HG03045 (cell line): ENCODE results near the gene CREBBP.

Experiments used
- ATAC-seq: cut with Tn5 transposase; IDR thresholded peaks from one replicate; pipeline ENCODE4 v1.9.1; 2021; ENCODE audit warnings: mild to moderate bottlenecking, moderate library complexity; ENCODE audit not compliant: unreplicated experiment

The CREBBP gene

GRCh38 chr16:3769013-3769412, 111.5 kb downstream of the CREBBP start:
- ATAC-seq = no peak

- no peak for ATAC-seq
Observed at GRCh38 chr16:3767333-3767986, 113.1 kb downstream of the CREBBP start.

DNA sequence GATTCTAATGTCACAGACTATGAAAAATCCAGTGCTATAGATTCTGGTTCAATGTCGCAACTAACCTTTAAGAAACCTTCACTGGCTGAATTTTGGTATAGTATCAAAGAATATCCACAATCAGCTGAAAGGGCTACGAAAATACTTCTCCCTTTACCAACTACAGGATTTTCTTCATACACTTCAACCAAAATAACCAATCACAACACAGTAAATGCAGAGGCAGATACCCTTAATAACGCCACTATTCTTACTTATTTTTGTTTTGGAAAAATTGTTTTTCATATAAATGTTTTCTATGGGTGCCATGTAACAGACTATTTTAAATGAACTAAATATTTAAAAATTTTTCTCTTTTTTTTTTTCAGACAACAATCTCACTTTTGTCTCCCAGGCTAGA, 114.3 kb downstream of the CREBBP start:
- ATAC-seq = no peak

- no peak for ATAC-seq
Observed at GRCh38 chr16:3764409-3764808, 116.1 kb downstream of the CREBBP start.

DNA sequence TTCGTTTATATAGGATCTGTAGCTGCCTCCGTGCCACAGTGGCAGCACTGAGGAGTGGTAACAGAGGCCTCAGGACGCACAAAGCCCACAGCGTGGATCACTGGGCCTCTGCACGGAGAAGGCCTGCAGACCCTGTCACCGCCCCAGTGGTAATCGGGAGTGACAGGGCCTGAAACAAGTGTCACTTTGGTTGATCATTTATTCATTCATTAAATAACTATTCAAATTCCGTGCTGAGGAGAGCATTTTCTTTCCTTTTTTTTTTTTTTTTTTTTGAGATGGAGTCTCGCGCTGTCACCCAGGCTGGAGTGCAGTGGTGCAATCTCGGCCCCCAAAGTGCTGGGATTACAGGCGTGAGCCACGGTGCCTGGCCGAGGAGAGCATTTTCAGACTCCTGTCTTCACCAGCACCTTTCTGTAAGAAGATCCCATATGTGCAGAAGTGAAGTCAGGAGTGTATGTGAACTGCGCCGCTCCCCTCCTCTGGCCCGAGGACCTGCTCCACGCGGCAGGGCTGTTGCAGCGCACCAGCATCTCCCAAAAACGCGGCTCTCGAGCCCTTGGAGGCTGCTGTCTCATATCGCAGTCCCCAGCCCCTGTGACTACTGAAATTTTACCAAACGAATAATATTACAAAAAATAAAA, 118.3 kb downstream of the CREBBP start:
- ATAC-seq = no peak

DNA sequence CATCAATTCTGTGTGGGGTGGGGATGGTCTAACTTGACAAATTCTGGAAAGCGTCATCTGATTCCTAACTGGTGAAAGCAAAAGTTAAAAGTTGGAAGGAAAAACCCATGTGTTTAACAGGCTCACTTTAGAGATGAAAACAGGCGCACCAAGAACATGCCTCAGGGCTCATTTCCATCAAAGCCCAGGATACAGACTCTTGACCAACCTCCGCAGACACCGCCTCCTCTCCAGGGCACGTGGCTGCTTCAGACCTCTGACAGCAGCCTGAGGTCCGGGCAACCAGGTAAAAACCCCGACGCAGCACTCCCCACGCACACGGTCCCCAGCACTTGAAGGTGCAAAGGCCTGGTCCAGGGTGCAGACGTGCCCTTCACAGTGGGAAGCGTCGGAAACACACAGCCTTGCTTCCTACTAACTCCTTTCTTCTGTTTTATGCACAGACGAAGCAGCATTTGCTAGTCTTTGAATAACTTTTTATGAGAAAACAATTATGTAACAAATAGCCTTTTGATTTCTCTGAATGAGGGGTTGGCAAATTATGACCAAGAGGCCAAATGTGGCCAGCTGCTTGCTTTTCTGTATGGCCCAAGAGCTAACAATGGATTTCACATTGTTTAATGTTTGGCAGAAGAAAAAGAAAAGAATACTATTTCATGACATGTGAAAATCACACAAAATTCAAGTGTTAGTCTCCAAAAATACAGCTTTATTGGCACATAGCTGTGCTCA, 119.0 kb downstream of the CREBBP start:
- ATAC-seq = no peak

- no peak for ATAC-seq
Observed at GRCh38 chr16:3760518-3760917, 120.0 kb downstream of the CREBBP start.

- ATAC-seq = no peak
Observed at GRCh38 chr16:3759736-3760135, 120.8 kb downstream of the CREBBP start.

GRCh38 chr16:3756113-3756512, 124.4 kb downstream of the CREBBP start:
- no peak for ATAC-seq

GRCh38 chr16:3755249-3755648, 125.3 kb downstream of the CREBBP start:
- no peak for ATAC-seq

- ATAC-seq = no peak
Observed at GRCh38 chr16:3754772-3755171, 125.7 kb downstream of the CREBBP start.

DNA sequence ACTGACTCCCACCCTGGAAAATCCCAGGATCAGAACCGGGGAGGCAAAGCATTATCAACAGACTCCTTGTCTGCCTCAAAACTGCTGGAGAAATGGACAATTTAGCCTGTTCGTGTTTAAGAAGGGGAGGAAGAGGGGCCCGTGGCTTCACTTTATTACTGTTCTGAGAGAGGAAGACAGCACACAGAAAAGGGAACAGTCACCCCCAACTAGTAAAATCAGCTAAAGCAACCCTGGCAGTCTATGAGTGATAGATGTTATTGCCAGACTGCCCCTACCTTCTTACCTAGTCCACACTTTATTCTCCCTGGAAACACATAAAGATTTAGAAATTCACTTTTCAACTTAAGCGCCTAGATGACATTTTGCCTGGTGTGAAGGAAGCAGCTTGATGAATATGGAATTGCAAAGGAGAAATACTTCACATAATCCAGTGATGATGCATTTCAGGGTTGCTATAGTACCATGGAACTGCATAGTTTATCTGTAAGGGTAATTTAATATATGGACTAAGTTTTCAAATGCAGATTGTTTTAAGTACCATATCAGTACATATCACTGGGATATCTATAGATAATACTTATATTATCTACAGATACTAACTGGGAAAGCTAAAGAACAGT, 126.3 kb downstream of the CREBBP start:
- ATAC-seq = no peak

- ATAC-seq = no peak
Observed at GRCh38 chr16:3752984-3753383, 127.5 kb downstream of the CREBBP start.

DNA sequence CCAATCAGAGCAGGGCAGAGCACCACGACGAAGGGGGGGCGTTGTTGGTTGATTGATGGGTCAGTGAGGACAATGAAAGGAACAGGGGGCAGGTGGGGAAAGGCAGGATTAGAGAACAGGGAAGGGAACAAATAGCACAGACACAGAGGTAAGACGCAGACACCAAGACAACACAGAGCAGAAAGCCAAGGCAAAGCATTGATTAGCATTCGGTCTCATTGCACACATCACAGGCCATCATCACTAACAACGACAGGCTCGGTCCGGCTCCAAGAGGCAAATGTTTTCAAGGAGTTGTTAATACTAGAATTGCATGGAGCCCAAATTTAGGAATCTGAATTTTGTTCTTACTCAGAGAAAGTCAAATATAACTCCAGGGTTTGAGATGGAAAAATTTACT, 128.6 kb downstream of the CREBBP start:
- no peak for ATAC-seq

DNA sequence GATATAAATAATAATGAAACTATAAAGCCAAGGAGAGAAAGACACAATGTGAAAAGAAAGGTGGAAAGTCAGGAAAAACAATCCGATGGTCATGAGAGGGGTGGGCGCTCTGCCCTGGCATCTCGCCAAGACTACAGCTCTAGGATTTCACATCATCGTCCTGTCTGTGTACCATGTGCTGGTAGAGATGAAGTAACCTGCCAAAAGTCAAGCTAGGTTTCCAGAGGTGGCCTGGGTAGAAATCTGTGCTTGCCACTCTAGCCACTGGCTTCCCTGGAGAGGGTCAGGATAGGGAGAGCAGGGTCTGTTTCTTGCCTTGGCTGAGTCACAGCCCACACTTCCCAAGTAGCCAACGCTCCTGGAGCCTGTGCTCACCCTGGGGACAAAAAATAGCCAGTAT, 132.2 kb downstream of the CREBBP start:
- ATAC-seq = no peak

GRCh38 chr16:3745751-3746355, 134.7 kb downstream of the CREBBP start:
- ATAC-seq = no peak

GRCh38 chr16:3744018-3744417, 136.5 kb downstream of the CREBBP start:
- no peak for ATAC-seq

DNA sequence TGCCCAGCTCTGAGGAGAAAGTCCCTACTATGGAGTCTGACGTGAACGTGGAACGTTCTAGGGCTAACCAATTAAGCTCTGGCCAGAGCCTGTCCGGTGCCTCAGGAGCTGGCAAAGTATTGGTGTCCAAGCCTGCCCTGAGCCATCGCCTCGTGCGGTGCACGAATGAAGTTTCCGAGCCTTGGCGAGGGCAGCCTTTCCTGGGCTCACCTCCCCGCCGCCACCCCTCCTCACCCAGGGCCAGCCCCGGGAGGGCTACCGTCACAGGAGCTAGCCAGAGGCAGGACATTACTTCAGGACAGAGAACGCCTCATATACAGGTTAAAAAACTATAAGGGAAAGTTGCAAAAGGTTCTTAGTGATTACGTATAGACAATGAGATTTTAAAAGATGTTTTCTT, 139.6 kb downstream of the CREBBP start:
- ATAC-seq = no peak

- no peak for ATAC-seq
Observed at GRCh38 chr16:3740186-3740585, 140.3 kb downstream of the CREBBP start.

DNA sequence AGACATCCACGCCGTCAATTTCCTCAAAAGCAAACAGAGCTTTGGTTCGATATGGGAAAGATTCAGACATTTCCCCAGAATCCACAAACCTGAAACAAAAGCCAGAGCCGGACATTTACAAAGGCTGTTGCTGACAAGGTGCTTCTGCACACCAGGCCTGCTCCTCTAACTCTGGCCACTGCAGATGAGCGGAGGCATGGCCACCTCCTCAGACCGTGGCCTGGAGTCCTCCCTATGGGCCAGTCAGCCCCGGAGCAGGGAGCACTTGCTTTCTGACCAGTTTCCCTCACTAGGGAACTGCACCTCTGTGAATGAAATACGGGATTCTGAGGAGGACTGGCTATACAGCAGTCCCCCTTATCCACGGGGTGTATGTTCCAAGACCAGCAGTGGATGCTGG, 140.9 kb downstream of the CREBBP start:
- ATAC-seq = no peak

- ATAC-seq = no peak
Observed at GRCh38 chr16:3738541-3738940, 142.0 kb downstream of the CREBBP start.
